IMR-90 (cell line): Measurements from ENCODE around the gene KLHDC9.

ENCODE experiments used
- RAD21 ChIP-seq: IDR thresholded peaks from 2 replicates; pipeline ENCODE4 v1.6.1; 2012; ENCODE audit warnings: low read length, improper control_type of control experiment
- RFX5 ChIP-seq: IDR thresholded peaks from 2 replicates; pipeline ENCODE4 v1.8.0; 2012; ENCODE audit warnings: low read depth, mild to moderate bottlenecking, low read length, moderate library complexity
- TF ChIP-seq, protein P1 (sequence below): conservative IDR thresholded peaks from 2 replicates; pipeline ENCODE4 v1.5.1; 2012; ENCODE audit warnings: mild to moderate bottlenecking, low read depth, low read length, improper control_type of control experiment

DNA sequence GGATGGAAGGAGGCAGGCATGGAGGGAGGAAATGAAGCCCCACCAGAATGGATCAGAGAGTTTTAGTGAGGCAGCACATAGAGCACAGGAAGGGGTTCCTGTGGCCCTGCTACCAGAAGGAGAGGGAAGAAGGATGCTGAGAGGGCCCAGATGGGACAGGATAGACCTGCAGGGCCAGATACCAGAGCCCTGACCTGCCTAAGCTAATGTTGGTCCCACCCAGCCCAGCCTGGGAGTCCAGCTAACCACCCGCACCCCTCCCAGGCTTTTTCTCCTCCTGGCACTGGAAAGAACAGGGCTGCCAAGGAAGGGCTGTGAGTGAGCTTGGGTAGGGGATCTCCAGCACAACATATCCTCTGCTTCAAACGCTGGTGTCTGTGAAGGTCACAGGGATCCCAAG lies 15.7 kb upstream of the KLHDC9 start:
- no peak for TF ChIP-seq RAD21
- TF ChIP-seq, protein P1, sequence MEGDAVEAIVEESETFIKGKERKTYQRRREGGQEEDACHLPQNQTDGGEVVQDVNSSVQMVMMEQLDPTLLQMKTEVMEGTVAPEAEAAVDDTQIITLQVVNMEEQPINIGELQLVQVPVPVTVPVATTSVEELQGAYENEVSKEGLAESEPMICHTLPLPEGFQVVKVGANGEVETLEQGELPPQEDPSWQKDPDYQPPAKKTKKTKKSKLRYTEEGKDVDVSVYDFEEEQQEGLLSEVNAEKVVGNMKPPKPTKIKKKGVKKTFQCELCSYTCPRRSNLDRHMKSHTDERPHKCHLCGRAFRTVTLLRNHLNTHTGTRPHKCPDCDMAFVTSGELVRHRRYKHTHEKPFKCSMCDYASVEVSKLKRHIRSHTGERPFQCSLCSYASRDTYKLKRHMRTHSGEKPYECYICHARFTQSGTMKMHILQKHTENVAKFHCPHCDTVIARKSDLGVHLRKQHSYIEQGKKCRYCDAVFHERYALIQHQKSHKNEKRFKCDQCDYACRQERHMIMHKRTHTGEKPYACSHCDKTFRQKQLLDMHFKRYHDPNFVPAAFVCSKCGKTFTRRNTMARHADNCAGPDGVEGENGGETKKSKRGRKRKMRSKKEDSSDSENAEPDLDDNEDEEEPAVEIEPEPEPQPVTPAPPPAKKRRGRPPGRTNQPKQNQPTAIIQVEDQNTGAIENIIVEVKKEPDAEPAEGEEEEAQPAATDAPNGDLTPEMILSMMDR, result no peak
- TF ChIP-seq RFX5, result no peak
